Epithelial cell of esophagus (primary cell): ENCODE measurements around the gene ASPDH.

ENCODE experiments used
- DNase-seq: peaks from one replicate; pipeline ENCODE4 v3.0.0; 2010; ENCODE audit warnings: low read depth
- H3K4me3 ChIP-seq: 2 replicates; pipeline ENCODE4 v1.5.1; 2011; ENCODE audit warnings: mild to moderate bottlenecking, low read length, control low read depth
- CTCF ChIP-seq: IDR thresholded peaks from 2 replicates; pipeline ENCODE4 v1.5.1; 2011; ENCODE audit warnings: low read depth, mild to moderate bottlenecking, low read length, control low read depth, inconsistent platforms; ENCODE audit not compliant: insufficient read depth; ENCODE audit errors: missing control alignments

The ASPDH gene

GRCh38 chr19:50556282-50557008 lies 42.7 kb upstream of the ASPDH start:
- H3K4me3 ChIP-seq, result peak overlapping the region; percentile 1

GRCh38 chr19:50555450-50556281 lies 42.0 kb upstream of the ASPDH start:
- no peak for DNase-seq
- H3K4me3 ChIP-seq, result no peak overlapping the region
- no peak for TF ChIP-seq CTCF

More at GRCh38 chr19:50556282-50557008, 42.7 kb upstream of the ASPDH start:
- peak; percentile 62 for TF ChIP-seq CTCF
- DNase-seq, result peak; percentile 14

GRCh38 chr19:50555033-50555432 lies 41.3 kb upstream of the ASPDH start:
- DNase-seq, result no peak
- no peak overlapping the region for H3K4me3 ChIP-seq
- no peak for TF ChIP-seq CTCF

GRCh38 chr19:50554212-50554611 lies 40.5 kb upstream of the ASPDH start:
- no peak for TF ChIP-seq CTCF
- no peak overlapping the region for H3K4me3 ChIP-seq
- DNase-seq, result no peak

DNA sequence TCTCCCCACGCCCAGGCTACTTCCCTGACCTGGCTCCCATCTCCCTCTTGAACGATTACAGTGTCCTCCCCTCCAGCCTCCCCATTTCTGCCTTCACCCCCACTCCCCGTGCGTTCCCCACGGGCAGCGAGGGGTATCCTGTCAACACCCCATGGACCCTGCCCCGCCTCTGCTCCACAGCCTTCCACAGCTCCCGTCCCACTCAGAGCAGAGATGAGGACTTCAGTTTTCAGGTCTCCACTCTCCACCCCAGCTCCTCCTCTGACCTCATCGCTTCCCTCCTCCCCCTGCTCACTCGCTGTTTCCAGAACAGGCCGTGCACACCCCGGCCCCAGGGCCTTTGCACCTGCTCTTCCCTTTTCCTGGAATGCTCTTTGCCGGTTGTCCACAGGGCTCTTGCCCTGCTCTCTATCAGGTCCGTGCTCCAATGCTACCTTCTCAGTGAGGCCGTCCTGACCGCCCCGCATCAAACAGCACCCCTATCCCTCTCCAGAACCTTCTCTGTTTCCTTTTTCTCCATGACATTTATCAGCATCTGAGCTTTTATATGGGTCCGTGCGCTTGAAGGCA lies 39.5 kb upstream of the ASPDH start:
- DNase-seq, result no peak
- no peak for TF ChIP-seq CTCF
- H3K4me3 ChIP-seq, result no peak overlapping the region

DNA sequence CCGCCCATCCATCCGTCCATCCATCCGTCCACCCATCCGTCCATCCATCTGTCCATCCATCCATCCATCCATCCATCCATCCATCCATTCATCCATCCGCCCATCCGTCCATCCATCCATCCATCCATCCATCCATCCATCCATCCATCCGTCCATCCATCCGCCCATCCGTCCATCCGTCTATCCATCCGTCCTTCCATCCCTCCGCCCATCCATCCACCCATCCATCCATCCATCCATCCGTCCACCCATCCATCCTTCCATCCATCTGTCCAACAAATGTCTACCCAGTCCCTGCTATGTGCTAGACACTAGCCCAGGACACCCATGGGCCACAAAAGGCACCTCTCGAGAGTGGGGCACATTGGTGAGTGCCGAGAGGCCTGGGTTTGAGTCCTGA lies 38.8 kb upstream of the ASPDH start:
- no peak for TF ChIP-seq CTCF
- no peak overlapping the region for H3K4me3 ChIP-seq
- no peak for DNase-seq
